ENCODE measurements around the gene ARHGDIB. TPM values are rescaled to one million over a fixed set of nuclear protein-coding genes. Genes with fewer than 3 reads are reported as not detected.

ARHGDIB gene
- total and polyA plus RNA-seq, 10 of the 15 experiments (the other 5 are each of a cell fraction or from before 2014, with no cell fraction given): 796 to 2,849 (median 1,346) TPM

DNA sequence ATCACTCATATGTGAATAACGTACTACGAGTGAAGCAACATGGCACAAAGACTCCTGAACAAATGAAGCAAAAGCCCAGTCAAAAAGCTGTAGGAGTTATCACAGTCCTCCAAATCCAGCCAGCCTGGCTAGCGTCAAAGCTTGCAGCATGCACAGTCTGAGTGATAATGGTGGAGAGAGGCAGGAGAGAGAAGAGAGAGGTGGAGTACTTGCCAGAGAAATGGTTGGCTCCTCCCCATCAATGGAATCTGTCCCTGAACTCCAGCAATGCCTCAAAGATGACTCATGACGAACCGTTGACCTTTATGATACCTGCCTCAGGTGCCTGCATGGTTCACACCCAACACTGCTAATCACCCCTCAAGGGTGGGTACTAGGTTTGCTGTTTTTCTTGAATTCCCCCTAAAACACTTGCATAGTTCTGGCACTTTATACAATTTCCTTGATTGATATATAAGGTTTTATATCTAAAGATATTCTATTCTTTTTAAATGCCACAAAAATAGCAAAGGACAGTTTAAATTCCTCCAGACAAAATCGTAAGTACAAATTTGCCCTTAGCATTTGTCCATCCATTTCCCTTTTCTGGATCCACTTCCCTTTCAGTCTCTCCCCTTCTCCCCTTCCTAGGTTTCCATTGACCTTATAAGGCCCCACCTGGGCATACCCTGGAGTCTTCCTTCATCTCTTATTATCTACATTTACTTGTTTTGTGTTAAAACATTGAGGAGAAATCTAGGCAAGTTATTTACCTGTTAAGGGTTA lies 10.2 kb downstream of the ARHGDIB start:
- no peaks in the 10 kb centered on the region for H4K20me1 ChIP-seq (ENCODE audit: control insufficient read depth, insufficient read depth)
- ChIA-PET SMC1A (ENCODE audit: uncharacterized antibody, unreplicated experiment) (interaction anchor here (0.9 to 1.5 kb wide), 9 partner anchors 8 to 609 kb away, joined by 3 to 8 read pairs (median 3); no protein-coding TSS in a partner anchor), RAD21 (ENCODE audit: unreplicated experiment) (interaction anchor here (0.8 to 4.2 kb wide), 4 partner anchors 10 to 180 kb away, joined by 3 to 25 read pairs (median 5); partner anchors contain the start of gene ARHGDIB), POLR2A (interaction anchor here (0.9 to 2.3 kb wide), 4 partner anchors 9 to 149 kb away, joined by 4 to 11 read pairs (median 8); partner anchors contain the start of genes ARHGDIB, C12orf60 and WBP11), CTCF (interaction anchor here (1.5 to 1.8 kb wide), 2 partner anchors 9 to 176 kb away, joined by 4 to 8 read pairs; a partner anchor contains a TSS)
- peaks cover 8 to 30% of the 10 kb centered on the region in 2 experiments for H3K36me3 ChIP-seq (ENCODE audit: control insufficient read depth in 2 of 2, insufficient read depth in 2 of 2, low read length in 1 of 2)
- H3K4me2 ChIP-seq (ENCODE audit: control insufficient read depth, insufficient read depth): peak overlapping the region; percentile 85
- FAIRE-seq (no peak), DNase-seq (ENCODE audit: low read depth, low spot score) (no peak), ATAC-seq (no peak)
- H3K4me1 ChIP-seq (ENCODE audit: control insufficient read depth, insufficient read depth, low read length): peaks cover 52% of the 10 kb centered on the region
- in situ Hi-C loops (cut with MboI): loop anchor here (10.0 to 25.0 kb wide), 3 partner anchors 176 to 564 kb away; a partner anchor contains a TSS
- intact Hi-C loops (cut with micrococcal nuclease; ENCODE audit: unreplicated experiment): loop anchor here (5.0 to 10.0 kb wide), 4 partner anchors 36 to 834 kb away; partner anchors contain the start of gene EPS8
- BruUV-seq (replicated peaks): TSS peak; percentile 59
- H3K9ac ChIP-seq (ENCODE audit: control insufficient read depth, insufficient read depth, low read length): peak overlapping the region; percentile 51; the same call in 1 of the 2 replicates
- peak overlapping the region; percentile 47; the same call in 1 of the 2 replicates for H3K4me3 ChIP-seq
- H3K27me3 ChIP-seq (replicated peaks in 1 of 2; ENCODE audit: control insufficient read depth in 2 of 2, insufficient read depth in 2 of 2, low read length in 1 of 2): no peaks in the 10 kb centered on the region
- H3K79me2 ChIP-seq (ENCODE audit: control insufficient read depth, insufficient read depth, low read length): peaks cover 97% of the 10 kb centered on the region
- H3K27ac ChIP-seq (ENCODE audit: control insufficient read depth, insufficient read depth): peak overlapping the region; percentile 100
- 9% methylated on average over 6 of the region's 6 CpGs for WGBS (ENCODE audit: insufficient coverage, insufficient replicate concordance, low lambda C conversion rate, missing lambda C conversion rate)
- TF ChIP-seq POLR2AphosphoS2 (IDR thresholded peaks at IDR 0.05; ENCODE audit: low read depth, low read length) (no peak), EP300 (IDR thresholded peaks at IDR 0.05; ENCODE audit: borderline replicate concordance in 1 of 2, control insufficient read depth in 1 of 2, low read depth in 2 of 2, low read length in 2 of 2) (0 out of 4 replicates have a peak, but pooled peaks of 1 of the 2 experiments have one; percentile 10), MYB (IDR thresholded peaks at IDR 0.05; ENCODE audit: borderline replicate concordance, low read depth, low read length) (no peak)
- TF ChIP-seq, protein P1, sequence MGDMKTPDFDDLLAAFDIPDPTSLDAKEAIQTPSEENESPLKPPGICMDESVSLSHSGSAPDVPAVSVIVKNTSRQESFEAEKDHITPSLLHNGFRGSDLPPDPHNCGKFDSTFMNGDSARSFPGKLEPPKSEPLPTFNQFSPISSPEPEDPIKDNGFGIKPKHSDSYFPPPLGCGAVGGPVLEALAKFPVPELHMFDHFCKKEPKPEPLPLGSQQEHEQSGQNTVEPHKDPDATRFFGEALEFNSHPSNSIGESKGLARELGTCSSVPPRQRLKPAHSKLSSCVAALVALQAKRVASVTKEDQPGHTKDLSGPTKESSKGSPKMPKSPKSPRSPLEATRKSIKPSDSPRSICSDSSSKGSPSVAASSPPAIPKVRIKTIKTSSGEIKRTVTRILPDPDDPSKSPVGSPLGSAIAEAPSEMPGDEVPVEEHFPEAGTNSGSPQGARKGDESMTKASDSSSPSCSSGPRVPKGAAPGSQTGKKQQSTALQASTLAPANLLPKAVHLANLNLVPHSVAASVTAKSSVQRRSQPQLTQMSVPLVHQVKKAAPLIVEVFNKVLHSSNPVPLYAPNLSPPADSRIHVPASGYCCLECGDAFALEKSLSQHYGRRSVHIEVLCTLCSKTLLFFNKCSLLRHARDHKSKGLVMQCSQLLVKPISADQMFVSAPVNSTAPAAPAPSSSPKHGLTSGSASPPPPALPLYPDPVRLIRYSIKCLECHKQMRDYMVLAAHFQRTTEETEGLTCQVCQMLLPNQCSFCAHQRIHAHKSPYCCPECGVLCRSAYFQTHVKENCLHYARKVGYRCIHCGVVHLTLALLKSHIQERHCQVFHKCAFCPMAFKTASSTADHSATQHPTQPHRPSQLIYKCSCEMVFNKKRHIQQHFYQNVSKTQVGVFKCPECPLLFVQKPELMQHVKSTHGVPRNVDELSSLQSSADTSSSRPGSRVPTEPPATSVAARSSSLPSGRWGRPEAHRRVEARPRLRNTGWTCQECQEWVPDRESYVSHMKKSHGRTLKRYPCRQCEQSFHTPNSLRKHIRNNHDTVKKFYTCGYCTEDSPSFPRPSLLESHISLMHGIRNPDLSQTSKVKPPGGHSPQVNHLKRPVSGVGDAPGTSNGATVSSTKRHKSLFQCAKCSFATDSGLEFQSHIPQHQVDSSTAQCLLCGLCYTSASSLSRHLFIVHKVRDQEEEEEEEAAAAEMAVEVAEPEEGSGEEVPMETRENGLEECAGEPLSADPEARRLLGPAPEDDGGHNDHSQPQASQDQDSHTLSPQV (IDR thresholded peaks at IDR 0.05): peak; percentile 78; the same call in 1 of the 2 replicates
- H2AFZ ChIP-seq (ENCODE audit: control insufficient read depth, low read depth, low read length): no peak overlapping the region
- no peaks in the 10 kb centered on the region for H3K9me3 ChIP-seq (replicated peaks; ENCODE audit: control insufficient read depth, insufficient read depth, low read length)

Data from GM12878 (cell line).